ENCODE results near the gene PRXL2A.

DNA sequence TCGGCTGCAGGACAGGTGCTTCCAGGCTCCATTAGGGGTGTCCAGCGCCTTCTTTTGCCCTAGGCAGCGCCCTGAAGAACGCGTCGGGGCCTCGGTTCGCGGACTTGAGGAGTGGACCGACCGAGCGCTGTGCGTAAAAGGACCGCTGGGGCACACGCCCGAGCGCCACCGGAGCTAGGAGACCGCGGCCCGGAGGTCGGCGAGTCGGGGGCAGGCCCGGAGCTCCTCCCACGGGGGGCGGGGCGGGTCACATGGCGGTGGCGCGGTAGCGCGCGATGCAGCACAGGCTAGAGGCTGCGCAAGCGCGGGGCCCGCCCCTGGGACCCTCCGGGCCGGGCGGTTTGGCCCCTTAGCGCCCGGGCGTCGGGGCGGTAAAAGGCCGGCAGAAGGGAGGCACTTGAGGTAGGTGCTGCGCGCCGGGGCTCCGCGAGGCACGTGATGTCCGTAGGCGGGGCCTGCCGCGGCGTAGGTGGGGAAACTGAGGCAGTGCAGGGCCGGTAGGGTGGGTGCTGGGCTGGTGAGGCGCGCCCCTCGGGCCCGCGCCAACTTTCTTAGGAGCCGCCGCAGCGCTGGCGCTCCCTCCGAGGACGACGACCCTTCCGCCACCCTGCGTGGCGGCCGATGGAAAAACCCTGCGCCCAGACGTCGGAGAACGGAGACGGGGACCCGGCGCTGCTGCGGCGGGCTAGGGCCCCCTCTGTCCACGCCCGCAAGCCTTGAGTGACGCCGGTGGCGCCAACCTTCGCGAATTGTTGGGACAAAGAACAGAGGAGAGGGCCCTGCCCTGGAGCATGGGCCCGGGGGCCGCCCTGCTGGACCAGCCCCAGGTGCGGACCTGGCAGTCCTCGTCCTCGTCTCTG lies at the start of gene PRXL2A:
- TF ChIP-seq, protein P1, sequence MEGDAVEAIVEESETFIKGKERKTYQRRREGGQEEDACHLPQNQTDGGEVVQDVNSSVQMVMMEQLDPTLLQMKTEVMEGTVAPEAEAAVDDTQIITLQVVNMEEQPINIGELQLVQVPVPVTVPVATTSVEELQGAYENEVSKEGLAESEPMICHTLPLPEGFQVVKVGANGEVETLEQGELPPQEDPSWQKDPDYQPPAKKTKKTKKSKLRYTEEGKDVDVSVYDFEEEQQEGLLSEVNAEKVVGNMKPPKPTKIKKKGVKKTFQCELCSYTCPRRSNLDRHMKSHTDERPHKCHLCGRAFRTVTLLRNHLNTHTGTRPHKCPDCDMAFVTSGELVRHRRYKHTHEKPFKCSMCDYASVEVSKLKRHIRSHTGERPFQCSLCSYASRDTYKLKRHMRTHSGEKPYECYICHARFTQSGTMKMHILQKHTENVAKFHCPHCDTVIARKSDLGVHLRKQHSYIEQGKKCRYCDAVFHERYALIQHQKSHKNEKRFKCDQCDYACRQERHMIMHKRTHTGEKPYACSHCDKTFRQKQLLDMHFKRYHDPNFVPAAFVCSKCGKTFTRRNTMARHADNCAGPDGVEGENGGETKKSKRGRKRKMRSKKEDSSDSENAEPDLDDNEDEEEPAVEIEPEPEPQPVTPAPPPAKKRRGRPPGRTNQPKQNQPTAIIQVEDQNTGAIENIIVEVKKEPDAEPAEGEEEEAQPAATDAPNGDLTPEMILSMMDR (IDR thresholded peaks at IDR 0.05) = peak in 1 of 3 experiments; percentile 5
- peak; percentile 39 for TF ChIP-seq POLR2A (IDR thresholded peaks at IDR 0.05)
